ENCODE data around the gene RHBDF2. TPM values are rescaled to one million over a fixed set of nuclear protein-coding genes. Genes with fewer than 3 reads are reported as not detected.

Gene RHBDF2
- total RNA-seq, 2 experiments from 2014 or later = 23.9 to 28.4 TPM

DNA sequence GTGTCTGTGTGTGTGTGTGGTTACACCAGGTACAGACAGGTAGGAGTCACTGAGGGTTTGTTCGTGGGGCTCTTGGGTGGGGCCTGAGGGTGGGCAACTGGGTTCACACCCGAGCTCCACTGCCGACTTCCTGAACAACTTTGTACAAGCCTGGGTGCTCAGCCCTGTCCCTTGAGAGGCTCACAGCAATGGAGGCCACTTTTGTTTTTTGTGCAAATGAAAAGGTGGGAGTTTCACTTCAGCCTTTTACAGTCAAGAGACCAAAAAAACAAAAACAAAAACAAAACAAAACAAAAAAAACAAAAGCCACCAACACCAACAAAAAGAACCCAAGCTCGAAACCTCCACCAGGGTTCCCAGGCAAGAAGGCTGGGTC is 2.4 kb downstream of the RHBDF2 start:
- intact Hi-C loops (cut with DNase I, micrococcal nuclease) = no loop called here
- Mint-ChIP-seq H3K4me1 (peaks cover 30% of the 10 kb centered on the region), H3K9me3 (ENCODE audit: low read depth) (no peaks in the 10 kb centered on the region), H3K27me3 (no peaks in the 10 kb centered on the region), H3K4me3 (no peak overlapping the region), H3K27ac (peak overlapping the region; percentile 13), H3K36me3 (ENCODE audit: low read depth) (peaks cover 2% of the 10 kb centered on the region)
- POLR2A ChIA-PET = interaction anchor here (0.7 kb wide), 1 partner anchor 22 kb away, joined by 8 read pairs; no protein-coding TSS in a partner anchor
- DNase-seq = no peak
- CTCF ChIA-PET = interaction anchor here (1.1 to 2.0 kb wide), 4 partner anchors 9 to 46 kb away, joined by 4 to 9 read pairs (median 6); partner anchors contain the start of genes AANAT and UBE2O
- ATAC-seq = no peak

DNA sequence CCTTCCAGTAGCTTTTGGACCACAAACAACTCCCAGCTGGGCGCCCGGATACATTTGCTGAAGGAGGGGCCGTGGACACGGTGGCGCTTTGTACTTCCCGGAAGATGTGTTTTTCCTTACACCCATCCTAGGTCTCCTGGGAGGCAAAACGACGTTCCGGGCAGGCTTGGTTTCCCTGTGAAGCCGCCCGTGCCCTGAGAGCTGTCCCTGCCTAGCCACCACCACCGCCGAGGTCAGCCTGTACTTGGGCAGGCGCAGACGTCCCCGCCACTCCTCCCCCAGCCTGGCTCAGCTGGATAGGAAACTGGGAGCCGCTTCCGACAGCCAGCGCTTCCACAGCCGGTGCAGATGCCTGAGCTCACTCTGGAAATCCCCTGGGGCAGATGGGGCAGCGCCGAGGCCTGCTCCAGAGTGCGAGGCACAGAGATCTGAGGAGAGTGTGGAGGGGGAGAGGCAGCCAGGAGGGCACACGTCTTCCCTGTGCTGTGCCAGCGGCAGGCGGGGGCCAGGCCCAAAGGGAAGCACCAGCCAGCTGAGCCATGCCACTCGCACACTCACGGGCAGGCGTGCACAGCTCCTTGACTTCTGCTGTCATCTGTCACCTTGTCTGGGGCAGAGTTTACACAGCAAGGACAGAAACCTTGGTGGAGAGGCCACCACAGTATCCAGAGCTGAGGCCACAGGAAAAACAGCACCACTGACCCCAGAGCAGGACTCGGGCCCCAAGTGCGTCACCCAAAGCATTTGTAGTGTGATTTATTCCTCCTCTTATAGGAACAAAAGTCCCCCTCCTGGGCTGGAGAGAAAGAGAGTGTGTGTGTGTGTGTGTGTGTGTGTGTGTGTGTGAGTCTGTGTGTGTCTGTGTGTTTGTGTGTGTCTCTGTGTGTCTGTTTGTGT is 3.0 kb downstream of the RHBDF2 start:
- ATAC-seq (no peak), DNase-seq (no peak)
- intact Hi-C loops (cut with DNase I, micrococcal nuclease) = no loop called here
- H3K27ac Mint-ChIP-seq = peak overlapping the region; percentile 13
- no peak overlapping the region for H3K4me3 Mint-ChIP-seq
- no peaks in the 10 kb centered on the region for H3K9me3 Mint-ChIP-seq (ENCODE audit: low read depth)
- ChIA-PET POLR2A (no interaction called here), CTCF (interaction anchor here (0.5 to 1.6 kb wide), 4 partner anchors 9 to 434 kb away, joined by 3 to 5 read pairs (median 4); no protein-coding TSS in a partner anchor)
- H3K27me3 Mint-ChIP-seq = no peaks in the 10 kb centered on the region
- peaks cover 37% of the 10 kb centered on the region for H3K4me1 Mint-ChIP-seq
- peaks cover 2% of the 10 kb centered on the region for H3K36me3 Mint-ChIP-seq (ENCODE audit: low read depth)

DNA sequence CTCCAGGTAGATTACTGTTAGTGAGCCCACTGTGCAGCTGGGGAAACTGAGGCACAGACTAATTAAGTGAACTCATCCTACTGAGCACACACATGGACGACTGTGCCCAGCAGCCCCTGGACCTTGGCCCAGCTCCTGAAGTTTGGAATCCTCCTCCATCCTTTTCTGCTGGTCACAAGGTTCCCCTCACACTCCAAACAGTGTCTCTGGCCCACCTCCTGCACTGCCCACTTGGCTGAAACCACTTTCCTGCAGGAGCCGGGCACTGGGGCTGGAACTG is 3.6 kb downstream of the RHBDF2 start:
- ChIA-PET POLR2A (no interaction called here), CTCF (interaction anchor here (0.5 to 1.6 kb wide), 2 partner anchors 10 to 321 kb away, joined by 3 to 5 read pairs; no protein-coding TSS in a partner anchor)
- Mint-ChIP-seq H3K4me1 (peaks cover 43% of the 10 kb centered on the region), H3K36me3 (ENCODE audit: low read depth) (peaks cover 2% of the 10 kb centered on the region), H3K4me3 (no peak overlapping the region), H3K27me3 (no peaks in the 10 kb centered on the region), H3K9me3 (ENCODE audit: low read depth) (no peaks in the 10 kb centered on the region), H3K27ac (no peak overlapping the region)
- ATAC-seq (no peak), DNase-seq (no peak)
- intact Hi-C loops (cut with DNase I, micrococcal nuclease) = no loop called here

DNA sequence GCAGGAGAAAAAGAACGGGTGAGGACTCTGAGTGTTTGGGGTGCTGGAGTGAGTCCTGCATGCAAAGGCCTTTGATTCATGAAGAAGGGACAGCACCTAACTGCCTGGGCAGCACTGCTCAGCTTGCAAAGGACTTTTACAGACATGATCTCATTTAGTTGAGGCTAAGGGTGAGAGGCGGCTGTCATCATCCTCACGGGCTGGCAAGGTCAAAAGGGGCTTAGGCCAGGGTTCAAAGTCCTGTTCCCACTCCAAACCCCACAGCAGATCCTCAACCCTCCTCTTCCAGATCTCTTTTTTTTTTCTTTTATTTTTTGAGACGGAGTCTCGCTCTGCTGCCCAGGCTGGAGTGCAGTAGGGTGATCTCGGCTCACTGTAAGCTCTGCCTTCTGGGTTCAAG is 4.8 kb downstream of the RHBDF2 start:
- H3K9me3 Mint-ChIP-seq (ENCODE audit: low read depth) = no peaks in the 10 kb centered on the region
- no peaks in the 10 kb centered on the region for H3K27me3 Mint-ChIP-seq
- ChIA-PET POLR2A (no interaction called here), CTCF (interaction anchor here (0.7 to 1.5 kb wide), 2 partner anchors 11 to 249 kb away, joined by 3 to 4 read pairs; no protein-coding TSS in a partner anchor)
- ATAC-seq = no peak
- DNase-seq = no peak
- H3K36me3 Mint-ChIP-seq (ENCODE audit: low read depth) = peaks cover 2% of the 10 kb centered on the region
- H3K27ac Mint-ChIP-seq = no peak overlapping the region
- H3K4me3 Mint-ChIP-seq = no peak overlapping the region
- intact Hi-C loops (cut with DNase I, micrococcal nuclease) = no loop called here
- peaks cover 48% of the 10 kb centered on the region for H3K4me1 Mint-ChIP-seq

DNA sequence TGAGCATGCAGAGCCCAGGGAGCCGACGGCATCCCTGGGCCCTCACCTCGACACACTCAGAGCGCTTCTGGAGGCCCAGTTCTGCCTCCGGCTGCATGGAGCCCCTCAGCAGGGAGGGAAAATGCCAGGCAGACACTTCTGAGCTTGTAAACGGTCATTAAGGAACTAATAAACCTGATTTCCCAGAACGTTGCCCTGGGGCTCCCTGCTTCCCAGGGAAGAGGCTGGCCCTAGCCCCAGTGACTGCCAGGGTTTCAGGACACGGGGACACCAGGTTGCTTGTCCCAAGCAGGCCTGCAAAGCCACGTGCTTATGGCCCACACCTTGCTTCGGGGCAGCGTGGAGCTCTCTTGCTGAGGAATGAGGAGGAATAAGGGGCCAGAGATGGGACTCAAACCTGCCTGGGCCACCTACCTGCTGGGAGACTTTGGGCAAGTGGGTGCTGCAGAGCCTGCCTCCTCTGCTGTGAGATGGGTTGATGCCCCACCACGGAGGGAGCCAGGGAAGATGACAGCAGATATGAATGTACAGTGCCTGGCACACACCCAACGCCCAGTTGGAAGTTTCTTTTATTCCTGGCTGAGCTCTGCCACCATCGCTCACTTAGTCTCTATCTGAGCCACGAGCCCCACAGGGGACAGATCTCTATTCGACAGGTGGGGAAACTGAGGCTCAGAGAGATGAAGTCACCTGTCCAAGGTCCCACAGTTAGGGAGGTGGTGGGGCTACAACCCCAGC is 5.4 kb downstream of the RHBDF2 start:
- H3K4me1 Mint-ChIP-seq = peaks cover 48% of the 10 kb centered on the region
- no peaks in the 10 kb centered on the region for H3K9me3 Mint-ChIP-seq (ENCODE audit: low read depth)
- H3K27ac Mint-ChIP-seq = no peak overlapping the region
- no peaks in the 10 kb centered on the region for H3K27me3 Mint-ChIP-seq
- intact Hi-C loops (cut with DNase I, micrococcal nuclease) = no loop called here
- ATAC-seq (no peak), DNase-seq (no peak)
- H3K4me3 Mint-ChIP-seq = no peak overlapping the region
- CTCF ChIA-PET = interaction anchor here (0.7 to 1.5 kb wide), 2 partner anchors 11 to 249 kb away, joined by 3 to 4 read pairs; no protein-coding TSS in a partner anchor
- POLR2A ChIA-PET = no interaction called here
- peaks cover 2% of the 10 kb centered on the region for H3K36me3 Mint-ChIP-seq (ENCODE audit: low read depth)

DNA sequence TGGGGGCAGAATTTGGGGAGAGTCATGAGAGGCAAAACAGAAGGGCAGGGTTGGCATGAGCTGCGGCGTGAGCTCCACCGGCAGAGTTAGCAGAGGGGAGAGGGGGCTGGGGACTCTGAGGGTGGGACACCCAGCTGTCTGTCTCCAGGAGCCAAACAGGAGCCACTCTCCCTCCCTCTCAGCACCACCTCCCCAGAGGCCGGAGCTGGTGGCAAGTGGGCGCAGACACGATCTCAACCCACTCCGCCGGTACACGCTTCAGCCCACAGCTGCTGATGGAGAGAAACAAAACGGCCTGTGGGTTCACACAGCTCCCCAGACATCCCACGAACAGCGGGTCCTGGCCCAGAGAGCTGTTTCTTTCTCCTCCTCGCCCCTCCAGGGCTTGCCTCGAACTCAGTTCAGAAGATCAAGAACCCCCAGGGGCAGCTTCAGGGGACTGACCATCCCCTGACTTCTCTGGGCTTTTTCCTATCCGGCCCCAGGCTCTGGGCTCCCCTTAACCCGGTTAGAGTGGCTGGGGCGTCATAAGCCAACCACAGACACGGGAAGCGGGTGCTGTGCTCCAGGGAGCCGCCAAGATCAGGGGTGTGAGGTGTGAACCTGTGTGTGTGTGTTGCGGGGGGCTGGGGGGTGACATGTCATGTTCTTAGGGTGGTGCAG is 7.6 kb downstream of the RHBDF2 start:
- DNase-seq = peak; percentile 35
- H3K36me3 Mint-ChIP-seq (ENCODE audit: low read depth) = peaks cover 2% of the 10 kb centered on the region
- peak overlapping the region; percentile 48 for H3K4me3 Mint-ChIP-seq
- peak; percentile 10 for ATAC-seq
- no peaks in the 10 kb centered on the region for H3K9me3 Mint-ChIP-seq (ENCODE audit: low read depth)
- intact Hi-C loops (cut with DNase I, micrococcal nuclease) = loop anchor here in 1 of 2 experiments (1.0 kb wide), 1 partner anchor 8 kb away; the partner anchor contains the start of gene RHBDF2
- POLR2A ChIA-PET = interaction anchor here (0.6 to 1.1 kb wide), 2 partner anchors 14 to 1437 kb away, joined by 3 to 4 read pairs; no protein-coding TSS in a partner anchor
- CTCF ChIA-PET = interaction anchor here (0.5 to 2.7 kb wide), 12 partner anchors 8 to 891 kb away, joined by 3 to 14 read pairs (median 6); partner anchors contain the start of gene AANAT
- H3K27ac Mint-ChIP-seq = peak overlapping the region; percentile 81
- H3K4me1 Mint-ChIP-seq = peaks cover 37% of the 10 kb centered on the region
- no peaks in the 10 kb centered on the region for H3K27me3 Mint-ChIP-seq

DNA sequence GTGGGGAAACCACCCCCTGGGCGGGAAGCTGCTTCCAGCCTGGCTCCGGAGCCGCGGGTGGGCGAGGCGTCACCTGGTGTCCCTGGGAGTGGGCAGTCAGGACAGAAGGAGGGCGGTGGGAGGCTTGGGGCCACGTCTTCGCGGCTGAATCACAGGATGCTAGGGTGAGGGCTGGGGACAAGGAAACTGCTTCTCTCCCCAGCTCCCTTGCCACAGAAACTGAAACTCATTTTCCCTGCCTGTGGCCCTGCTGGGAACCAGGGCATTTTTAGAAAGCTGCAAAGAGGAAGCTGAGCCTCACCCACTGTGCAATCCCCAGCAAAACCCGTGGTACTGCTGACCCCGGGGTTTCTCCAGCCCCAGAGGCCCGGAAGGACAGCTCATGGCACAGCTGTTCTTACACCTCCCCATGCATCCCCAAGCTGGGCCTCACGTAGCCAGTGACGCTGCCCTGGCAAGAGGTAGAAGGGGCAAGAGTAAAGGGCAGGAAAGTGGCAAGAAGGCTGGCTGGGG is 8.2 kb downstream of the RHBDF2 start:
- ATAC-seq (peak; percentile 80), DNase-seq (peak; percentile 78)
- intact Hi-C loops (cut with DNase I, micrococcal nuclease) = loop anchor here in 1 of 2 experiments (1.0 kb wide), 1 partner anchor 8 kb away; the partner anchor contains the start of gene RHBDF2
- no peaks in the 10 kb centered on the region for H3K27me3 Mint-ChIP-seq
- no peaks in the 10 kb centered on the region for H3K9me3 Mint-ChIP-seq (ENCODE audit: low read depth)
- peak overlapping the region; percentile 48 for H3K4me3 Mint-ChIP-seq
- POLR2A ChIA-PET = interaction anchor here (0.6 to 1.1 kb wide), 2 partner anchors 14 to 64 kb away, joined by 3 read pairs; no protein-coding TSS in a partner anchor
- H3K36me3 Mint-ChIP-seq (ENCODE audit: low read depth) = peaks cover 2% of the 10 kb centered on the region
- peaks cover 34% of the 10 kb centered on the region for H3K4me1 Mint-ChIP-seq
- peak overlapping the region; percentile 81 for H3K27ac Mint-ChIP-seq
- CTCF ChIA-PET = interaction anchor here (0.7 to 2.7 kb wide), 12 partner anchors 9 to 891 kb away, joined by 3 to 14 read pairs (median 6); partner anchors contain the start of gene AANAT

DNA sequence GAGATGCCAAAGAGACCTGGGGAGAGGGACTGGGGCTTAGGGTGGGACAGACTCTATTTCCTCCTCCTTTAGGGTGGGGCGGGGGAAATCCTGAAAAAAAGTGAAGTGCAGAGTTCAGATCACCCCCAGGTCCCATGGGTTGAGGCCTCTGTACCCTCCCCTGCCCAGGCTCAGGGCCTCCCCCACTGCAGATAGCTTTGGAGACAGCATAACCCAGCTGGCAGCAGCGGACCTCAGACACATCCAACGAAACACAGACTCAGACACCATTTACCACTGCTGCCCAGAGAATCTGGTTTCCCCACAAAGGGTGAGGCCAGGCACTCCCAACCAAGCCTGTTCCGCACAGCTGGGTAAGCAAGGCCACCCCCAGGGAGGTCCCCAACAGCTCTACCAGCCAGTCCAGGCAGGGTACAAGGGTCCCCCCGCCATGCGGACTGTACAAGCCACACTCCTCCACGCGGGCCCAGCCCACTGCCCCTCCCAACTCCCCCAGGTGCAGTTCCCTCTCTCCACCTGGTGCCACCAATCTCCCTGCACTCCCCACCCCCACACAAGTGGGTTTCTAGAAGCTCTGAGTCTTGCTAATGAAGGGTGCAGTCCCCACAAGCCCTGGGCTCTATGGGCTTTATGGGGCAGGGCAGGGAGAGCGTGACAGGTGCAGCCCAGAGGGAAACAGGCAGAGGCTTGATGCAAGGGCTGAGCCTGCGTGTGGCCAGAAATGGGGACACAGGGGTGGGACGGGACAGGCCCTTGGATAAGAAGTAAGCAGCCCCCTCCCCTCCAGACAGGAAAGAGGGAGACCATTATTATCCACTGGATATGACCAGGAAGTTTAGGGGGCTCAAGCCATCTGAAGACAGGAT is 8.9 kb downstream of the RHBDF2 start:
- CTCF ChIA-PET = interaction anchor here (0.6 to 2.7 kb wide), 15 partner anchors 7 to 132 kb away, joined by 3 to 14 read pairs (median 6); partner anchors contain the start of genes AANAT and UBE2O
- Mint-ChIP-seq H3K4me1 (peaks cover 31% of the 10 kb centered on the region), H3K9me3 (ENCODE audit: low read depth) (no peaks in the 10 kb centered on the region), H3K36me3 (ENCODE audit: low read depth) (peaks cover 6% of the 10 kb centered on the region), H3K4me3 (peak overlapping the region; percentile 48), H3K27ac (peak overlapping the region; percentile 81), H3K27me3 (no peaks in the 10 kb centered on the region)
- DNase-seq (peak; percentile 52), ATAC-seq (peak; percentile 47)
- intact Hi-C loops (cut with DNase I, micrococcal nuclease) = no loop called here
- POLR2A ChIA-PET = interaction anchor here (0.6 to 1.1 kb wide), 2 partner anchors 15 to 65 kb away, joined by 3 read pairs; no protein-coding TSS in a partner anchor

DNA sequence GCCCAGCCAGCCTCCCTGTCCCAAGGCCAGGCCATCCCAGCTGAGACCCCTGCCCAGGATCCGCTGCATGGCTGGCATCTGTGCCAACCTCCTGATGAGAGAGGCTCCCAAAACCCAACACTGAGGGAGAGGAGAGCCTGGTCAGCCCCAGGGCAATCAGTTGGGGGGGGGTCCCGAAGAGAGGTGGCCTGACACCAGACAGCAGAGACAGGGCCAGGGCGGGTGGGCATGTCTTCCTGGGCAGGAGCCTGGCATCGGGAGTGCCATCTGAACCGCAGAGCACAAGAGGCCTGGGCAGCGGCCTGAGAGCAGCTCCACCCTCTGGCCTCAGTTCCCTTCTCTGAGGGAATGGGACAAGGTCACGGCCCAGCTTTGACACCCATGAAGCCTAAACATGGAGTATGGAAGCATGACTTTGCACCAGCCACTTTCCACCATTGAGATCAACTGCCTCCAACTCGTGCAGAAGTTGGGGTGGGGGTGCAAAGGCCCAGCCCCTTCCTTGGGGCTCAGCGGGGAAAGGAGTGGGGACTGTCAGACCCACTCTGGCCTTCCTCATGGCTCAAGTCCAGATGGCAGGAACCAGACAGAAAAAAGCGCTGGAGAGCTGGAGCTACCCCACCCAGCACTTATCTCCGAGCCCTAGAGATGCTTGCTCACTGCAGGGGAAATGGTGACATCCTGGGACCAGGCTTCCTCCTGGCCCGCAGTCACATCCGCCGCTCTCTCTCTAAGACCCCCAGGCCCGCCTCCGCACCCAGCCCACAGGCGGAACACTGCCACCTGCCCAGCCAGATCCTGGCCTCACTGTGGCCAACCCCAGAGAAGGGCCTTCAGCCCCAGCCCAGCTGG is 9.7 kb downstream of the RHBDF2 start:
- Mint-ChIP-seq H3K27me3 (no peaks in the 10 kb centered on the region), H3K36me3 (ENCODE audit: low read depth) (peaks cover 3% of the 10 kb centered on the region), H3K27ac (peak overlapping the region; percentile 78), H3K9me3 (ENCODE audit: low read depth) (no peaks in the 10 kb centered on the region), H3K4me3 (no peak overlapping the region), H3K4me1 (peaks cover 27% of the 10 kb centered on the region)
- ATAC-seq = no peak
- DNase-seq = no peak
- intact Hi-C loops (cut with DNase I, micrococcal nuclease) = no loop called here
- ChIA-PET POLR2A (no interaction called here), CTCF (interaction anchor here (0.8 to 1.5 kb wide), 6 partner anchors 8 to 475 kb away, joined by 3 to 6 read pairs (median 5); partner anchors contain the start of gene UBE2O)
